ENCODE measurements around the gene VAV2.

Gene VAV2

GRCh38 chr9:133742849-133743444, 249.2 kb downstream of the VAV2 start:
- peak; percentile 70 for TF ChIP-seq RAD21 (IDR thresholded peaks at IDR 0.05; ENCODE audit: low read depth)
- TF ChIP-seq NFIC (IDR thresholded peaks at IDR 0.05) = no peak

- TF ChIP-seq TAF1 (IDR thresholded peaks at IDR 0.05; ENCODE audit: low read depth) = no peak
- TF ChIP-seq REST (IDR thresholded peaks at IDR 0.05; ENCODE audit: low read depth) = no peak
- no peak for TF ChIP-seq YY1 (IDR thresholded peaks at IDR 0.05; ENCODE audit: low read depth)
- no peak for TF ChIP-seq TEAD4 (IDR thresholded peaks at IDR 0.05)
- no peak for TF ChIP-seq EGR1 (IDR thresholded peaks at IDR 0.05)
- no peak for TF ChIP-seq CEBPB (IDR thresholded peaks at IDR 0.05)
These were observed 249.9 kb downstream of the VAV2 start for GRCh38 chr9:133742251-133742650.

- TF ChIP-seq TAF1 (IDR thresholded peaks at IDR 0.05; ENCODE audit: low read depth) = no peak
- no peak for TF ChIP-seq YY1 (IDR thresholded peaks at IDR 0.05; ENCODE audit: low read depth)
- TF ChIP-seq FOXM1 (IDR thresholded peaks at IDR 0.05; ENCODE audit: borderline replicate concordance, low read depth) = no peak
- TF ChIP-seq EP300 (IDR thresholded peaks at IDR 0.05; ENCODE audit: borderline replicate concordance) = no peak
- no peak for TF ChIP-seq USF1 (IDR thresholded peaks at IDR 0.05)
These were observed 250.4 kb downstream of the VAV2 start for GRCh38 chr9:133741716-133742115.

GRCh38 chr9:133740911-133741310, 251.2 kb downstream of the VAV2 start:
- TF ChIP-seq FOXM1 (IDR thresholded peaks at IDR 0.05; ENCODE audit: borderline replicate concordance, low read depth) (no peak), REST (IDR thresholded peaks at IDR 0.05; ENCODE audit: low read depth) (no peak), YY1 (IDR thresholded peaks at IDR 0.05; ENCODE audit: low read depth) (no peak)

GRCh38 chr9:133739408-133740280, 252.5 kb downstream of the VAV2 start:
- TF ChIP-seq YY1 (IDR thresholded peaks at IDR 0.05; ENCODE audit: low read depth) (no peak), TCF12 (IDR thresholded peaks at IDR 0.05; ENCODE audit: low read depth) (no peak)

GRCh38 chr9:133738640-133739225, 253.4 kb downstream of the VAV2 start:
- TF ChIP-seq EP300 (IDR thresholded peaks at IDR 0.05; ENCODE audit: borderline replicate concordance) (no peak), EGR1 (IDR thresholded peaks at IDR 0.05) (no peak), TCF12 (IDR thresholded peaks at IDR 0.05; ENCODE audit: low read depth) (no peak), ZBTB7A (IDR thresholded peaks at IDR 0.05; ENCODE audit: low read depth) (no peak)

- TF ChIP-seq CREB1 (IDR thresholded peaks at IDR 0.05; ENCODE audit: low read depth) (no peak), EP300 (IDR thresholded peaks at IDR 0.05; ENCODE audit: borderline replicate concordance) (no peak), TAF1 (IDR thresholded peaks at IDR 0.05; ENCODE audit: low read depth) (no peak), RAD21 (IDR thresholded peaks at IDR 0.05; ENCODE audit: low read depth) (no peak), USF1 (IDR thresholded peaks at IDR 0.05) (no peak), EGR1 (IDR thresholded peaks at IDR 0.05) (no peak)
These were observed 254.1 kb downstream of the VAV2 start, which contains the start of gene SARDH for GRCh38 chr9:133737774-133738639. Gene SARDH, minus strand, starts transcription at chr9:133738352. Its CDS starts 4,179 bp downstream, at chr9:133734173.
